Measurements from ENCODE around the gene PGF. TPM values are rescaled to one million over a fixed set of nuclear protein-coding genes. Genes with fewer than 3 reads are reported as not detected.

PGF gene
- total and polyA plus RNA-seq, 2 of the 13 experiments (the other 11 are each of a cell fraction or from before 2014, with no cell fraction given) = 10.7 to 27.5 TPM

DNA sequence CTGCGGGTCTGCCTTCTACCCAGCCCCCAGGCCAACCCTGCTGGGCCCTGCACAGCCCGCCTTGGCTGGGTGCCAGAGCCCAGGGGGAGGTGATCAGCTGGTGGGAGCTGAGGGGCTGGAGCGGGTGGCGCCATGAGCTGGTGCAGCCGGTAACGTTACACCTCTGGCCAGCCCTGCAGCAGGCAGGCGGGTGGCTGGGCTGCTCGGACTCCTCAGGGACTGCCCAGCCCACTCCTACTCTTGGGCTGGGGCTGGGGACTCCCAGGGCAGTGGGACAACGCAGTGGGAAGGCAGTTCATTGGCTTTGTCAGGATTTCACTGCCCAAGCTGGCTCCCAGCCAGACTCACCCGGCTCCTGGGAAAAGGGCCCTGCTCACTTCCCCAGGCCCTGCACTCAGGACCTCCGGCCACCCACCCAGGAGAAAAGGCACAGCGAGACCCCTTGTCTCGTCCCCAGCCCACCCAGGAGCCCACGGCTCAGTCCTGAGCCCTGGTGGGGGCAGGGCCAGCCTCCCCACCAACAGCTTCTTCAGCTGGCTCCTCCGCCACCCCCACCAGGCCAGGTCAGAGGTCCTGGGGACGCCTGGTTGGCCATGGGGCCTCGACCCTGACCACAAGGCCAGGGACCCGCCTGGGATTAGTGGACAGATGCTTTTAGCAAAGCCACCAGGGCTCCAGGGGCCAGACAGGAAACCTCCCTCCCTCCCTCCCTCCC is 1.0 kb downstream of the PGF start (continued):
- TF ChIP-seq, protein P1, sequence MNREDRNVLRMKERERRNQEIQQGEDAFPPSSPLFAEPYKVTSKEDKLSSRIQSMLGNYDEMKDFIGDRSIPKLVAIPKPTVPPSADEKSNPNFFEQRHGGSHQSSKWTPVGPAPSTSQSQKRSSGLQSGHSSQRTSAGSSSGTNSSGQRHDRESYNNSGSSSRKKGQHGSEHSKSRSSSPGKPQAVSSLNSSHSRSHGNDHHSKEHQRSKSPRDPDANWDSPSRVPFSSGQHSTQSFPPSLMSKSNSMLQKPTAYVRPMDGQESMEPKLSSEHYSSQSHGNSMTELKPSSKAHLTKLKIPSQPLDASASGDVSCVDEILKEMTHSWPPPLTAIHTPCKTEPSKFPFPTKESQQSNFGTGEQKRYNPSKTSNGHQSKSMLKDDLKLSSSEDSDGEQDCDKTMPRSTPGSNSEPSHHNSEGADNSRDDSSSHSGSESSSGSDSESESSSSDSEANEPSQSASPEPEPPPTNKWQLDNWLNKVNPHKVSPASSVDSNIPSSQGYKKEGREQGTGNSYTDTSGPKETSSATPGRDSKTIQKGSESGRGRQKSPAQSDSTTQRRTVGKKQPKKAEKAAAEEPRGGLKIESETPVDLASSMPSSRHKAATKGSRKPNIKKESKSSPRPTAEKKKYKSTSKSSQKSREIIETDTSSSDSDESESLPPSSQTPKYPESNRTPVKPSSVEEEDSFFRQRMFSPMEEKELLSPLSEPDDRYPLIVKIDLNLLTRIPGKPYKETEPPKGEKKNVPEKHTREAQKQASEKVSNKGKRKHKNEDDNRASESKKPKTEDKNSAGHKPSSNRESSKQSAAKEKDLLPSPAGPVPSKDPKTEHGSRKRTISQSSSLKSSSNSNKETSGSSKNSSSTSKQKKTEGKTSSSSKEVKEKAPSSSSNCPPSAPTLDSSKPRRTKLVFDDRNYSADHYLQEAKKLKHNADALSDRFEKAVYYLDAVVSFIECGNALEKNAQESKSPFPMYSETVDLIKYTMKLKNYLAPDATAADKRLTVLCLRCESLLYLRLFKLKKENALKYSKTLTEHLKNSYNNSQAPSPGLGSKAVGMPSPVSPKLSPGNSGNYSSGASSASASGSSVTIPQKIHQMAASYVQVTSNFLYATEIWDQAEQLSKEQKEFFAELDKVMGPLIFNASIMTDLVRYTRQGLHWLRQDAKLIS (CRISPR knock-in tag; IDR thresholded peaks at IDR 0.05) = no peak
- TF ChIP-seq DPF2 (CRISPR knock-in tag; IDR thresholded peaks at IDR 0.05; ENCODE audit: borderline replicate concordance, low read depth) (no peak), ZMAT3 (CRISPR knock-in tag; conservative IDR thresholded peaks at IDR 0.05) (peak; percentile 59; the same call in 1 of the 2 replicates), ZNF180 (CRISPR knock-in tag; IDR thresholded peaks at IDR 0.05; ENCODE audit: borderline replicate concordance, low read depth) (no peak), IRF2 (CRISPR knock-in tag; IDR thresholded peaks at IDR 0.05) (no peak), ZMYM2 (CRISPR knock-in tag; IDR thresholded peaks at IDR 0.05) (no peak), TRIM24 (CRISPR knock-in tag; IDR thresholded peaks at IDR 0.05) (no peak)
- TF ChIP-seq, protein P2, sequence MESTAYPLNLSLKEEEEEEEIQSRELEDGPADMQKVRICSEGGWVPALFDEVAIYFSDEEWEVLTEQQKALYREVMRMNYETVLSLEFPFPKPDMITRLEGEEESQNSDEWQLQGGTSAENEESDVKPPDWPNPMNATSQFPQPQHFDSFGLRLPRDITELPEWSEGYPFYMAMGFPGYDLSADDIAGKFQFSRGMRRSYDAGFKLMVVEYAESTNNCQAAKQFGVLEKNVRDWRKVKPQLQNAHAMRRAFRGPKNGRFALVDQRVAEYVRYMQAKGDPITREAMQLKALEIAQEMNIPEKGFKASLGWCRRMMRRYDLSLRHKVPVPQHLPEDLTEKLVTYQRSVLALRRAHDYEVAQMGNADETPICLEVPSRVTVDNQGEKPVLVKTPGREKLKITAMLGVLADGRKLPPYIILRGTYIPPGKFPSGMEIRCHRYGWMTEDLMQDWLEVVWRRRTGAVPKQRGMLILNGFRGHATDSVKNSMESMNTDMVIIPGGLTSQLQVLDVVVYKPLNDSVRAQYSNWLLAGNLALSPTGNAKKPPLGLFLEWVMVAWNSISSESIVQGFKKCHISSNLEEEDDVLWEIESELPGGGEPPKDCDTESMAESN (CRISPR knock-in tag; conservative IDR thresholded peaks at IDR 0.05) = no peak
- TF ChIP-seq, protein P3, sequence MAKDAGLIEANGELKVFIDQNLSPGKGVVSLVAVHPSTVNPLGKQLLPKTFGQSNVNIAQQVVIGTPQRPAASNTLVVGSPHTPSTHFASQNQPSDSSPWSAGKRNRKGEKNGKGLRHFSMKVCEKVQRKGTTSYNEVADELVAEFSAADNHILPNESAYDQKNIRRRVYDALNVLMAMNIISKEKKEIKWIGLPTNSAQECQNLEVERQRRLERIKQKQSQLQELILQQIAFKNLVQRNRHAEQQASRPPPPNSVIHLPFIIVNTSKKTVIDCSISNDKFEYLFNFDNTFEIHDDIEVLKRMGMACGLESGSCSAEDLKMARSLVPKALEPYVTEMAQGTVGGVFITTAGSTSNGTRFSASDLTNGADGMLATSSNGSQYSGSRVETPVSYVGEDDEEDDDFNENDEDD (CRISPR knock-in tag; IDR thresholded peaks at IDR 0.05; ENCODE audit: borderline replicate concordance) = peak; percentile 70; the same call in 1 of the 2 replicates
- TF ChIP-seq, protein P4, sequence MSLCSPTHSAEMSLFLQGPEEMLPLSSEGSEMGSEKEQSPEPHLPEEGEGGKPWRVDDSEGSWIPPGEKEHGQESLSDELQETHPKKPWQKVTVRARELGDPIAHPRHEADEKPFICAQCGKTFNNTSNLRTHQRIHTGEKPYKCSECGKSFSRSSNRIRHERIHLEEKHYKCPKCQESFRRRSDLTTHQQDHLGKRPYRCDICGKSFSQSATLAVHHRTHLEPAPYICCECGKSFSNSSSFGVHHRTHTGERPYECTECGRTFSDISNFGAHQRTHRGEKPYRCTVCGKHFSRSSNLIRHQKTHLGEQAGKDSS (CRISPR knock-in tag; IDR thresholded peaks at IDR 0.05; ENCODE audit: borderline replicate concordance, low read depth) = peak; percentile 34; the same call in 1 of the 2 replicates
- TF ChIP-seq, protein P5, sequence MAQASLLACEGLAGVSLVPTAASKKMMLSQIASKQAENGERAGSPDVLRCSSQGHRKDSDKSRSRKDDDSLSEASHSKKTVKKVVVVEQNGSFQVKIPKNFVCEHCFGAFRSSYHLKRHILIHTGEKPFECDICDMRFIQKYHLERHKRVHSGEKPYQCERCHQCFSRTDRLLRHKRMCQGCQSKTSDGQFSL (CRISPR knock-in tag; IDR thresholded peaks at IDR 0.05) = 0 out of 2 replicates have a peak, but pooled peaks have one; percentile 34
- TF ChIP-seq, protein P6, sequence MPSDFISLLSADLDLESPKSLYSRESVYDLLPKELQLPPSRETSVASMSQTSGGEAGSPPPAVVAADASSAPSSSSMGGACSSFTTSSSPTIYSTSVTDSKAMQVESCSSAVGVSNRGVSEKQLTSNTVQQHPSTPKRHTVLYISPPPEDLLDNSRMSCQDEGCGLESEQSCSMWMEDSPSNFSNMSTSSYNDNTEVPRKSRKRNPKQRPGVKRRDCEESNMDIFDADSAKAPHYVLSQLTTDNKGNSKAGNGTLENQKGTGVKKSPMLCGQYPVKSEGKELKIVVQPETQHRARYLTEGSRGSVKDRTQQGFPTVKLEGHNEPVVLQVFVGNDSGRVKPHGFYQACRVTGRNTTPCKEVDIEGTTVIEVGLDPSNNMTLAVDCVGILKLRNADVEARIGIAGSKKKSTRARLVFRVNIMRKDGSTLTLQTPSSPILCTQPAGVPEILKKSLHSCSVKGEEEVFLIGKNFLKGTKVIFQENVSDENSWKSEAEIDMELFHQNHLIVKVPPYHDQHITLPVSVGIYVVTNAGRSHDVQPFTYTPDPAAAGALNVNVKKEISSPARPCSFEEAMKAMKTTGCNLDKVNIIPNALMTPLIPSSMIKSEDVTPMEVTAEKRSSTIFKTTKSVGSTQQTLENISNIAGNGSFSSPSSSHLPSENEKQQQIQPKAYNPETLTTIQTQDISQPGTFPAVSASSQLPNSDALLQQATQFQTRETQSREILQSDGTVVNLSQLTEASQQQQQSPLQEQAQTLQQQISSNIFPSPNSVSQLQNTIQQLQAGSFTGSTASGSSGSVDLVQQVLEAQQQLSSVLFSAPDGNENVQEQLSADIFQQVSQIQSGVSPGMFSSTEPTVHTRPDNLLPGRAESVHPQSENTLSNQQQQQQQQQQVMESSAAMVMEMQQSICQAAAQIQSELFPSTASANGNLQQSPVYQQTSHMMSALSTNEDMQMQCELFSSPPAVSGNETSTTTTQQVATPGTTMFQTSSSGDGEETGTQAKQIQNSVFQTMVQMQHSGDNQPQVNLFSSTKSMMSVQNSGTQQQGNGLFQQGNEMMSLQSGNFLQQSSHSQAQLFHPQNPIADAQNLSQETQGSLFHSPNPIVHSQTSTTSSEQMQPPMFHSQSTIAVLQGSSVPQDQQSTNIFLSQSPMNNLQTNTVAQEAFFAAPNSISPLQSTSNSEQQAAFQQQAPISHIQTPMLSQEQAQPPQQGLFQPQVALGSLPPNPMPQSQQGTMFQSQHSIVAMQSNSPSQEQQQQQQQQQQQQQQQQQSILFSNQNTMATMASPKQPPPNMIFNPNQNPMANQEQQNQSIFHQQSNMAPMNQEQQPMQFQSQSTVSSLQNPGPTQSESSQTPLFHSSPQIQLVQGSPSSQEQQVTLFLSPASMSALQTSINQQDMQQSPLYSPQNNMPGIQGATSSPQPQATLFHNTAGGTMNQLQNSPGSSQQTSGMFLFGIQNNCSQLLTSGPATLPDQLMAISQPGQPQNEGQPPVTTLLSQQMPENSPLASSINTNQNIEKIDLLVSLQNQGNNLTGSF (CRISPR knock-in tag; IDR thresholded peaks at IDR 0.05) = 0 out of 2 replicates have a peak, but pooled peaks have one; percentile 19
